ENCODE results near the gene GRIN3B.

The GRIN3B gene

DNA sequence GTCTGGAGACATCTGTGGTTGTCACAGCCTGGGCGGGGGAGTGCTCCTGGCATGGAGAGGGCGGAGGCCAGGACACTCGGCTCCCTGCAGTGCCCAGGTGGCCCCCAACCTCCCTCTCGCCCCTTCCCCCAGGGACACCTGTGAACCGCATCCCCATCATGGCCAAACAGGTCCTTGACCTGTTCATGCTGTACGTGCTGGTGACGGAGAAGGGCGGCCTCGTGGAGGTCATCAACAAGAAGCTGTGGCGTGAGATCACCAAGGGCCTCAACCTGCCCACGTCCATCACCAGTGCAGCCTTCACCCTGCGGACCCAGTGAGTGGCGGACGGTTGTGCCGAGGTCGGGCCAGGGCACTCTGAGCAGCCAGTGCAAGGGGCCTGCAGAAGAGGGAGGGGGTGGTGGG lies 36.1 kb upstream of the GRIN3B start:
- Histone ChIP-seq H3K27me3 (replicated peaks) (no peaks in the 10 kb centered on the region), H3K27ac (no peak overlapping the region), H3K4me3 (ENCODE audit: low read depth, low read length) (no peak overlapping the region), H3K36me3 (replicated peaks) (peaks cover 46% of the 10 kb centered on the region)
- in situ Hi-C loops (cut with HindIII; ENCODE audit: low pct_ligation_motif_present, low sequenced_read_pairs): no loop called here
- TF ChIP-seq CTCF (IDR thresholded peaks at IDR 0.05; ENCODE audit: low read depth, low read length, missing control alignments): no peak
- DNase-seq: no peak

DNA sequence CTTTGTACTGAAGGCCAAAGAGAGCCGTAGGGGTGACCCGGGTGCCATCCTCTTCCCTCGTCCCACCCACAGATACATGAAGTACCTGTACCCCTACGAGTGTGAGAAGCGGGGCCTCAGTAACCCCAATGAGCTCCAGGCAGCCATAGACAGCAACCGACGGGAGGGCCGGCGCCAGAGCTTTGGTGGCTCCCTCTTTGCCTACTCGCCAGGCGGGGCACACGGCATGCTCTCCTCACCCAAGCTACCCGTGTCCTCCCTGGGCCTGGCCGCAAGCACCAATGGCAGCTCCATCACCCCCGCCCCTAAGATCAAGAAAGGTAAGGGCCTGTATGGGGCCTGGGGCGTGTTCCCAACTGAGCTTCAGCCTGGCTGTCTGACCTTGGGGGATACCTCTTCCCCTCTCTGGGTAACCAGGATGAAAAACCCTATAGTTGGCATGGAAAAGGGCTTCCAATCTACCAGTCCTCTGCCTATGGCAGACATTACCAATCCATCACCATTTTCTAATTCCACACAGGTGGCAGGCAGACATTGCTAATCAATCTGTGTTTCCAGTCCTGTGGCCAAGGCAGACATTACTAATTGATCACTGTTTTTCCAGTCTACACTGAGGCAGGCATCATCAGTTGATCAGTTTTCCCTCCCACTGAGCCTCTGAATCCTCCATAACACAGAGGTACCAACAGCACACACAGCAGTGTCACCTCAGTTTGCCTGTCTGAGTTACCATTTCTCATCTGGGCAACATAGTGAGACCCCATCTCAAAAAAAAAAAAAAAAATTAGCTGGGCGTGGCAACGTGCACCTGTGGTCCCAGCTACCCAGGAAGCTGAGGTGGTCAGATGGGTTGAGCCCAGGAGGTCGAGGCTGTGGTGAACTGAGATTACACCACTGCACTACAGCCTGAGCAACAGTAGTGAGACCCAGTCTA lies 35.2 kb upstream of the GRIN3B start:
- Histone ChIP-seq H3K36me3 (replicated peaks) (peaks cover 48% of the 10 kb centered on the region), H3K4me3 (ENCODE audit: low read depth, low read length) (no peak overlapping the region), H3K27me3 (replicated peaks) (no peaks in the 10 kb centered on the region), H3K27ac (no peak overlapping the region)
- DNase-seq: no peak
- in situ Hi-C loops (cut with HindIII; ENCODE audit: low pct_ligation_motif_present, low sequenced_read_pairs): no loop called here
- TF ChIP-seq CTCF (IDR thresholded peaks at IDR 0.05; ENCODE audit: low read depth, low read length, missing control alignments): no peak

- DNase-seq: no peak
- in situ Hi-C loops (cut with HindIII; ENCODE audit: low pct_ligation_motif_present, low sequenced_read_pairs): no loop called here
- Histone ChIP-seq H3K36me3 (replicated peaks) (peaks cover 55% of the 10 kb centered on the region), H3K27ac (no peak overlapping the region), H3K27me3 (replicated peaks) (no peaks in the 10 kb centered on the region), H3K4me3 (ENCODE audit: low read depth, low read length) (no peak overlapping the region)
- no peak for TF ChIP-seq CTCF (IDR thresholded peaks at IDR 0.05; ENCODE audit: low read depth, low read length, missing control alignments)
Observed at GRCh38 chr19:966485-967088, 33.6 kb upstream of the GRIN3B start.

DNA sequence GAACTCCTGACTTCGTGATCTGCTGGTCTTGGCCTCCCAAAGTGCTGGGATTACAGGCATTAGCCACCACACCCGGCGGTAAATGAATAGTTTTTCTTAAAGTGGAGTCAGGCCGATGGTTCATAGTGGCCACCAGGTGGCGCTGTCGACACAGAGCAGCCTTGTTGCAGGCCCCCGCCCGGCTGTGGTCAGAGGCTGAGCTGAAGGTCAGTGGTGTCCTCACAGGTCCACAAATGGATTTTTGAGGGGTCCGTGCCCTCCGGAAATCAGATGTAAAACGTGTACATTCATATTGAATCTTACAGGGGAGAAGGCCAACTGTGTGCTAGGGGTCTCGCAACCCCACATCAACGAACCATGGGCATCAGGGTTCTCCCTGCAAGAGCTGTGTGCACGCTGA lies 29.5 kb upstream of the GRIN3B start:
- Histone ChIP-seq H3K27ac (no peak overlapping the region), H3K27me3 (replicated peaks) (no peaks in the 10 kb centered on the region), H3K36me3 (replicated peaks) (peaks cover 45% of the 10 kb centered on the region), H3K4me3 (ENCODE audit: low read depth, low read length) (no peak overlapping the region)
- DNase-seq: no peak
- in situ Hi-C loops (cut with HindIII; ENCODE audit: low pct_ligation_motif_present, low sequenced_read_pairs): no loop called here
- TF ChIP-seq CTCF (IDR thresholded peaks at IDR 0.05; ENCODE audit: low read depth, low read length, missing control alignments): peak; percentile 77

GRCh38 chr19:971795-972194 lies 28.4 kb upstream of the GRIN3B start:
- DNase-seq: no peak
- H3K27me3 ChIP-seq (replicated peaks): no peaks in the 10 kb centered on the region
- H3K4me3 ChIP-seq (ENCODE audit: low read depth, low read length): no peak overlapping the region
- TF ChIP-seq CTCF (IDR thresholded peaks at IDR 0.05; ENCODE audit: low read depth, low read length, missing control alignments): no peak
- in situ Hi-C loops (cut with HindIII; ENCODE audit: low pct_ligation_motif_present, low sequenced_read_pairs): no loop called here
- peaks cover 41% of the 10 kb centered on the region for H3K36me3 ChIP-seq (replicated peaks)
- H3K27ac ChIP-seq: no peak overlapping the region

Data from brain microvascular endothelial cell (primary cell).